Measurements from ENCODE around the gene RGMB.

The RGMB gene

DNA sequence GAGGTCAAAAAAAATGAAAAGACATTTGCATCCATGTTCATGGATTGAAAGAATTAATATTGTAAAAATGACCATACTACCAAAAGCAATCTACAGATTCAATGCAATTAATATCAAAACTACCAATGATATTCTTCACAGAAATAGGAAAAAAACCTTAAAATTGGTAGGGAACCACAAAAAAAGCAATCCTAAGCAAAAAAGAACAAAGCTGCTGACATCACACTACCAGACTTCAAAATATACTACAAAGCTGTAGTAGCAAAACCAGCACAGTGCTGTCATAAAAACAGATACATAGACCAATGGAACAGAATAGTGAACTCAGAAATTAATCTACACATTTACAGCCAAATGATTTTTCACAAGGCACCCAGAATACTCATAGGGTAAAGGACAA lies 34.3 kb downstream of the RGMB start:
- no peaks in the 10 kb centered on the region for H3K36me3 ChIP-seq (ENCODE audit: control insufficient read depth, low read depth, low read length)
- H3K27me3 ChIP-seq (ENCODE audit: control insufficient read depth, insufficient read depth, low read length), result no peaks in the 10 kb centered on the region
- H3K4me3 ChIP-seq (ENCODE audit: low read length), result no peak overlapping the region
- no peak overlapping the region for H3K27ac ChIP-seq (ENCODE audit: low read length)
- H3K4me1 ChIP-seq (ENCODE audit: control insufficient read depth, low read depth, low read length), result no peaks in the 10 kb centered on the region
- H3K9ac ChIP-seq (ENCODE audit: low read length), result no peak overlapping the region
- peaks cover 9% of the 10 kb centered on the region for H3K9me3 ChIP-seq (ENCODE audit: control insufficient read depth, low read depth, low read length)

GRCh38 chr5:98810206-98810605 lies 36.7 kb downstream of the RGMB start:
- no peaks in the 10 kb centered on the region for H3K4me1 ChIP-seq (ENCODE audit: control insufficient read depth, low read depth, low read length)
- H3K9me3 ChIP-seq (ENCODE audit: control insufficient read depth, low read depth, low read length), result peaks cover 9% of the 10 kb centered on the region
- H3K4me3 ChIP-seq (ENCODE audit: low read length), result no peak overlapping the region
- H3K27me3 ChIP-seq (ENCODE audit: control insufficient read depth, insufficient read depth, low read length), result no peaks in the 10 kb centered on the region
- H3K9ac ChIP-seq (ENCODE audit: low read length), result no peak overlapping the region
- no peak overlapping the region for H3K27ac ChIP-seq (ENCODE audit: low read length)
- no peaks in the 10 kb centered on the region for H3K36me3 ChIP-seq (ENCODE audit: control insufficient read depth, low read depth, low read length)

DNA sequence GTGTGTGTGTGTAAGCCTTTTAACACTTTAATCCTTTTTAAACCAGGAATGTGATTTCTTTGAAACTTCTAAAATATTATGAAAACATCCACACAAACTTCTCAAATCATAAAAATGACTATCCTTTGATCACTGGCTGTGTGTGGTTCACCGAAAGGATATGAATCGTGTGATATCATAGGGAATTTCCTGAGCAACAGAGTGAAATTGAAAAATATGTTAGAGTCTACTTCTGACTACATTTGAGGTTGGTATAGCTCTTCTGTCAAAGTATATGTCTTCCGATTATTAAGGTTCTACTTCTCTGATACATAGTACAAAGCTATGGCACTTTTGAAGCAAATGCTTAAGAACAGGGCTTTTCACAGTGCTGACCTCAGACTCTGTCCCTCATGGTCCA lies 40.3 kb downstream of the RGMB start:
- Histone ChIP-seq H3K36me3 (ENCODE audit: control insufficient read depth, low read depth, low read length) (no peaks in the 10 kb centered on the region), H3K27ac (ENCODE audit: low read length) (no peak overlapping the region), H3K4me3 (ENCODE audit: low read length) (no peak overlapping the region), H3K4me1 (ENCODE audit: control insufficient read depth, low read depth, low read length) (no peaks in the 10 kb centered on the region), H3K27me3 (ENCODE audit: control insufficient read depth, insufficient read depth, low read length) (no peaks in the 10 kb centered on the region), H3K9ac (ENCODE audit: low read length) (no peak overlapping the region), H3K9me3 (ENCODE audit: control insufficient read depth, low read depth, low read length) (no peaks in the 10 kb centered on the region)

DNA sequence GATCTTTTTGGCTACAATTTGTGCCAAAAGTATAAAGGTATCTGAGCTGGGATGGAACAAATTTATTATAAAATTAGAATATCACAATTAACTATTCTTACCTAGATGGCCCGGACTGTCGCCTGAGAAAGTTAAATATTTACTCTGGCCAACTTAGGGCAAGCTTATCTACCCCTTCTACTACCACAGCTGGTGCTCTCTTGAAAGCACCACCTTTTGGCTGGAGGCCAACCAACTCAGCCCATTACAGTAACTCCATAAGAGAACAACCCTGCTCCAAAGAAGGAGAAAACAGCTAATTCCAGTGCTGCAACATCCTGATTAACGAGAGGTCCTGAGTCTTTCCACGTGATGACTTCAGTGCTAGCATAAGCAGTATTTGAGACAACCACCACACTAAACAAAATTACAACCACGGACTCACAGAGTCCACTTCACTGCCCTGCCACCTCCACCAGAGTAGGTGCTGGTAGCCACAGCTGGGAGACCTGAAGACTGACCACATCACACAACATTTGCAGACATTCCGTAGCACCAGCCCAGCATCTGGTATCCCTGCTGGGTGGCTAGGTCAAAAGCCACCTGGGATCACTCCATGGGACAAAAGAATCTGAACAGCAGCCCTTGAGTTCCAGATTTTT lies 43.2 kb downstream of the RGMB start:
- Histone ChIP-seq H3K27ac (ENCODE audit: low read length) (no peak overlapping the region), H3K9ac (ENCODE audit: low read length) (no peak overlapping the region), H3K27me3 (ENCODE audit: control insufficient read depth, insufficient read depth, low read length) (no peaks in the 10 kb centered on the region), H3K9me3 (ENCODE audit: control insufficient read depth, low read depth, low read length) (peaks cover 6% of the 10 kb centered on the region), H3K4me3 (ENCODE audit: low read length) (no peak overlapping the region), H3K4me1 (ENCODE audit: control insufficient read depth, low read depth, low read length) (no peaks in the 10 kb centered on the region), H3K36me3 (ENCODE audit: control insufficient read depth, low read depth, low read length) (no peaks in the 10 kb centered on the region)

DNA sequence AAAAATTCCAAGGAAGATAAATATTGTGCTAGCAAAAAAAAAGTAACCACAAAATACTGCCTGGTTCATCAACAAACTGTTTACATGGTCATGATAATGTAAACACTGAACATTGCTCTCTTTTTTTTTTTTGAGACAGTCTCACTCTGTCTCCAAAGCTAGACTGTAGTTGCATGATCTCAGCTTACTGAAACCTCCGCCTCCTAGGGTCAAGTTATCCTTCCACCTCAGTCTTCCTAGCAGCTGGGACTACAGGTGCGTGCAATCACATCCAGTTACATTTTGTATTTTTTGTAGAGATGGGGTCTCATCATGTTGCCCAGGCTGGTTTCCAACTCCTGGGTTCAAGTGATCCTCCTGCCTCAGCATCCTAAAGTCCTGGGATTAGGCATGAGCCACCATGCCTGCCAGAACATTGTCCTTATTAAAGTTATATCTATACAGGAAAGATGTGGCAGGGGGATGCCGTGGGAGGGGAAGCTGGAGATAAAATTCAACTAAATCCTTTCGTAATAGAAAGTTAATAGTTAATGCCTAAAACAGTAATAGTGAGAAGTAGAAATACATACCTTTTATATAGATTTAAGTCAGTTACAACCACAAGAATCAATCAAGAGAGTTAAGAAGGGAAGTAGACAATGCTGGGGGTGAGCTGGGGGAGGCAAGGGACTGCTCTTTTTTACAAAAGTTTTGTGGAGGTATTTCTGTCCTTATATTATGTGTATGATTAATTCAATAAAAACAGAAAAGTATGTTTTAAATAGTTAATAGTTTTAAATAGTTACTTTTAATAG lies 52.3 kb downstream of the RGMB start:
- Histone ChIP-seq H3K9me3 (ENCODE audit: control insufficient read depth, low read depth, low read length) (peaks cover 5% of the 10 kb centered on the region), H3K27ac (ENCODE audit: low read length) (no peak overlapping the region), H3K4me1 (ENCODE audit: control insufficient read depth, low read depth, low read length) (no peaks in the 10 kb centered on the region), H3K36me3 (ENCODE audit: control insufficient read depth, low read depth, low read length) (no peaks in the 10 kb centered on the region), H3K4me3 (ENCODE audit: low read length) (no peak overlapping the region), H3K27me3 (ENCODE audit: control insufficient read depth, insufficient read depth, low read length) (no peaks in the 10 kb centered on the region), H3K9ac (ENCODE audit: low read length) (no peak overlapping the region)

- no peak overlapping the region for H3K9ac ChIP-seq (ENCODE audit: low read length)
- H3K4me1 ChIP-seq (ENCODE audit: control insufficient read depth, low read depth, low read length), result no peaks in the 10 kb centered on the region
- no peaks in the 10 kb centered on the region for H3K27me3 ChIP-seq (ENCODE audit: control insufficient read depth, insufficient read depth, low read length)
- no peaks in the 10 kb centered on the region for H3K36me3 ChIP-seq (ENCODE audit: control insufficient read depth, low read depth, low read length)
- H3K27ac ChIP-seq (ENCODE audit: low read length), result no peak overlapping the region
- no peak overlapping the region for H3K4me3 ChIP-seq (ENCODE audit: low read length)
- H3K9me3 ChIP-seq (ENCODE audit: control insufficient read depth, low read depth, low read length), result no peaks in the 10 kb centered on the region
These were observed 53.7 kb downstream of the RGMB start for GRCh38 chr5:98827161-98827560.

- no peaks in the 10 kb centered on the region for H3K36me3 ChIP-seq (ENCODE audit: control insufficient read depth, low read depth, low read length)
- no peak overlapping the region for H3K27ac ChIP-seq (ENCODE audit: low read length)
These were observed 54.3 kb downstream of the RGMB start for GRCh38 chr5:98827588-98828284.

GRCh38 chr5:98836175-98836574 lies 62.7 kb downstream of the RGMB start:
- Histone ChIP-seq H3K27ac (ENCODE audit: low read length) (no peak overlapping the region), H3K9ac (ENCODE audit: low read length) (no peak overlapping the region), H3K9me3 (ENCODE audit: control insufficient read depth, low read depth, low read length) (no peaks in the 10 kb centered on the region), H3K27me3 (ENCODE audit: control insufficient read depth, insufficient read depth, low read length) (no peaks in the 10 kb centered on the region), H3K4me3 (ENCODE audit: low read length) (no peak overlapping the region), H3K36me3 (ENCODE audit: control insufficient read depth, low read depth, low read length) (no peaks in the 10 kb centered on the region), H3K4me1 (ENCODE audit: control insufficient read depth, low read depth, low read length) (no peaks in the 10 kb centered on the region)

More at GRCh38 chr5:98827588-98828284, 54.3 kb downstream of the RGMB start:
- H3K4me1 ChIP-seq (ENCODE audit: control insufficient read depth, low read depth, low read length), result no peaks in the 10 kb centered on the region
- H3K9ac ChIP-seq (ENCODE audit: low read length), result no peak overlapping the region
- no peaks in the 10 kb centered on the region for H3K9me3 ChIP-seq (ENCODE audit: control insufficient read depth, low read depth, low read length)
- H3K27me3 ChIP-seq (ENCODE audit: control insufficient read depth, insufficient read depth, low read length), result no peaks in the 10 kb centered on the region
- no peak overlapping the region for H3K4me3 ChIP-seq (ENCODE audit: low read length)

GRCh38 chr5:98839469-98840383 lies 66.3 kb downstream of the RGMB start:
- Histone ChIP-seq H3K36me3 (ENCODE audit: control insufficient read depth, low read depth, low read length) (no peaks in the 10 kb centered on the region), H3K4me1 (ENCODE audit: control insufficient read depth, low read depth, low read length) (no peaks in the 10 kb centered on the region), H3K27me3 (ENCODE audit: control insufficient read depth, insufficient read depth, low read length) (no peaks in the 10 kb centered on the region), H3K9ac (ENCODE audit: low read length) (no peak overlapping the region), H3K27ac (ENCODE audit: low read length) (no peak overlapping the region), H3K4me3 (ENCODE audit: low read length) (no peak overlapping the region), H3K9me3 (ENCODE audit: control insufficient read depth, low read depth, low read length) (peaks cover 14% of the 10 kb centered on the region)

DNA sequence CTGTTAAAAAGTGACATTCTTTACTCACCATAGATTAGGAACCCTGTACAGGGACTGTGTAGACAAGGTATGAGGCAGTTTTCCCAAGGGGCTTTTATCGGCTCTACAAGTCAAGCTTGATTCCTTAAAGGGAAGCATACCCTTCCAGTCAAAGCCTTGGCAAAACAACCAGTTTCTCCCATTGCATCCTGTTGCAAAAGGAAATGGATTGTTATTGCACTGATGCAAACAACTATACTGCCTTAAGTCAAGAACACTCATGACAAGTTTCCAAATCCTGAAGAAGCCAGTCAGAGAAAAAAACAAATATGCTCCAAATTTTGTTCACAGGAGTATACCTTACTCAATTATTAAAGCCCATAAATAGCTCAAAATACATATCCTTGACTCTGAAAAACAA lies 67.5 kb downstream of the RGMB start:
- H3K27me3 ChIP-seq (ENCODE audit: control insufficient read depth, insufficient read depth, low read length), result no peaks in the 10 kb centered on the region
- H3K36me3 ChIP-seq (ENCODE audit: control insufficient read depth, low read depth, low read length), result no peaks in the 10 kb centered on the region
- H3K4me3 ChIP-seq (ENCODE audit: low read length), result no peak overlapping the region
- H3K9ac ChIP-seq (ENCODE audit: low read length), result no peak overlapping the region
- no peaks in the 10 kb centered on the region for H3K4me1 ChIP-seq (ENCODE audit: control insufficient read depth, low read depth, low read length)
- H3K27ac ChIP-seq (ENCODE audit: low read length), result no peak overlapping the region
- H3K9me3 ChIP-seq (ENCODE audit: control insufficient read depth, low read depth, low read length), result peaks cover 22% of the 10 kb centered on the region

DNA sequence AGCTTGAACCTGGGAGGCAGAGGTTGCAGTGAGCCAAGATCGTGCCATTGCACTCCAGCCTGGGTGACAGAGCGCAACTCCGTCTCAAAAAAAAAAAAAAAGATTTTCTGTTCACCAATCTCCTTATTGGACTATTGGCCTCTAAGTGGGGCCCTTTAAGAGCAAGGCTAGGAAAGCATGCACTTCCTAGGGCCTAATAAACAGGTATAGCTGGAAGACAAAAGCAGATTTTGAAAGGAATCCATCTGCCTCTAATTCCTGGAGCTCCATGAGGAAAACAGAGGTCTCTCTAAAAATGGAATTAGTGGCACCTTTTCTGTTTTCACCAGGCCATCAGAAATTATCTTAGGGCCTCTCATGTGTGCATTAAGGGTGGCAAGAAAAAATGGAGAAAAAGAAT lies 70.0 kb downstream of the RGMB start:
- H3K27ac ChIP-seq (ENCODE audit: low read length), result no peak overlapping the region
- H3K36me3 ChIP-seq (ENCODE audit: control insufficient read depth, low read depth, low read length), result no peaks in the 10 kb centered on the region
- H3K9ac ChIP-seq (ENCODE audit: low read length), result no peak overlapping the region
- H3K27me3 ChIP-seq (ENCODE audit: control insufficient read depth, insufficient read depth, low read length), result no peaks in the 10 kb centered on the region
- H3K4me3 ChIP-seq (ENCODE audit: low read length), result no peak overlapping the region
- peaks cover 24% of the 10 kb centered on the region for H3K9me3 ChIP-seq (ENCODE audit: control insufficient read depth, low read depth, low read length)
- H3K4me1 ChIP-seq (ENCODE audit: control insufficient read depth, low read depth, low read length), result no peaks in the 10 kb centered on the region
